Heart left ventricle (tissue), 13 donors: ENCODE measurements around the gene DLGAP1.

Experiments used
- POLR2A ChIP-seq, 2 donors: fragments of 450-650 bp; IDR thresholded peaks; one replicate each; pipeline ENCODE4 v1.6.1; 2017; ENCODE audit warnings: antibody characterized with exemption in 2 of 2, mild to moderate bottlenecking in 2 of 2, moderate library complexity in 2 of 2
- TF ChIP-seq, protein P1 (sequence below), 12 donors: fragments of 200-600 bp; sonication (generic) in 4 of 12; IDR thresholded peaks; one replicate each; pipeline versions ENCODE4 v1.5.0 to v1.8.0; 2018 to 2022; ENCODE audit warnings: antibody characterized with exemption in 12 of 12, mild to moderate bottlenecking in 5 of 12
- donor health status: ischemic (EF 13 %, LVEDD 7.1; RV severe dilation, severe dysfunction).
- donor health status: DM: no; HTN: yes; CAD: no.
- donor health status: DM: no; HTN: no; CAD: no.
- donor health status: ischemic (EF 25% LVEDD 6.9; RV normal size, moderate dysfunction).
- donor health status: ischemic (EF 25% LVEDD 5.7; RV mildly dilated, moderate dysfunction).
- donor health status: ischemic (EF 35%, LVEDD 5.7; RV mildly dilated, moderate dysfunction).
- donor health status: nonischemic (EF 11% LVEDD 7.7; RV severe dilation, severe dysfunction).
- donor health status: DM: yes; HTN: yes; CAD: no.
- donor health status: PGD.
- donor health status: ischemic (EF 29% LVEDD 5.4; RV normal size, mild dysfunction).
- donor health status: nonischemic (EF 23%, LVEDD 6.1; RV moderate dilation, normal function).

DNA sequence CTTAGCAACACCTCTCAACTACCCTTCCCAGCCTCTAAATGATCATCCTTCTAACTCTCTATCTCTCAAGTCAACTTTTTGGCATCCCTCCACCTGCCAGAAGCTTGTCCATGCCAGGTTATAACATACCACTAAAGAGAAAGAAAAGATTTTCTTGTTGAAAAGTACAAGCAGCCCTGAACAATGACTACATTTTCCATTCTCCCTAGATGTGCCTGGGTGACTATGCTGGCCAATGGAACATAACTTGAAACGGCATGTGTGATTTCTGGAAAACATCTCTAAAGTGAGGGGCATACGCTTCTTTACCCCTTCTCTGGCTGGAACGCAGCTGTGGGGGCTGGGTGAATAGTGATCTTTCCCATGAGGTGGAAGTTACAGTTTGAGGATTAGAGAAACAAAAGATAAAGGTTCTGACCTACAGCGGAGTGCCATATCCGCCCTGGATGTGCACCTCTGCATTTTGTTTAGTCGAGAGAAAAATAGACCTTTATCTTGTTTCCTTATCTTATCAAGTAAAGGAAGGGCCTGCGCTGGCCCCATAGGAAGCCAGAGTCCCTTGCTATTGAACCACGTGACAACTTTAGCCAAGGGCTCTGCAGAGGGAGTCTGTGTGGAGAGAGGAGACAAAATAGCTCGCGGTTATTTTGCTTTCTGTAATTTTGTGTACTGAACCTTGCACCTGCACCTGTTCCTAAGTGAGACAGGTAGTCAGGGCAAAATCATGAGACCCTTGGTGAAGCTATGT lies 568.4 kb downstream of the DLGAP1 start:
- TF ChIP-seq, protein P1, sequence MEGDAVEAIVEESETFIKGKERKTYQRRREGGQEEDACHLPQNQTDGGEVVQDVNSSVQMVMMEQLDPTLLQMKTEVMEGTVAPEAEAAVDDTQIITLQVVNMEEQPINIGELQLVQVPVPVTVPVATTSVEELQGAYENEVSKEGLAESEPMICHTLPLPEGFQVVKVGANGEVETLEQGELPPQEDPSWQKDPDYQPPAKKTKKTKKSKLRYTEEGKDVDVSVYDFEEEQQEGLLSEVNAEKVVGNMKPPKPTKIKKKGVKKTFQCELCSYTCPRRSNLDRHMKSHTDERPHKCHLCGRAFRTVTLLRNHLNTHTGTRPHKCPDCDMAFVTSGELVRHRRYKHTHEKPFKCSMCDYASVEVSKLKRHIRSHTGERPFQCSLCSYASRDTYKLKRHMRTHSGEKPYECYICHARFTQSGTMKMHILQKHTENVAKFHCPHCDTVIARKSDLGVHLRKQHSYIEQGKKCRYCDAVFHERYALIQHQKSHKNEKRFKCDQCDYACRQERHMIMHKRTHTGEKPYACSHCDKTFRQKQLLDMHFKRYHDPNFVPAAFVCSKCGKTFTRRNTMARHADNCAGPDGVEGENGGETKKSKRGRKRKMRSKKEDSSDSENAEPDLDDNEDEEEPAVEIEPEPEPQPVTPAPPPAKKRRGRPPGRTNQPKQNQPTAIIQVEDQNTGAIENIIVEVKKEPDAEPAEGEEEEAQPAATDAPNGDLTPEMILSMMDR (IDR thresholded peaks at IDR 0.05), result no peak
- no peak for TF ChIP-seq POLR2A (IDR thresholded peaks at IDR 0.05)
